Adipose tissue (tissue), 3 donors: ENCODE measurements around the gene AQR. TPM values are rescaled to one million over a fixed set of nuclear protein-coding genes. Genes with fewer than 3 reads are reported as not detected.
"Not testable (repeated sequence)": the region's sequence is repeated elsewhere in the genome, so short reads cannot be mapped to it uniquely, and the experiment has no call there.

Source experiments
- H3K27ac ChIP-seq: one replicate; pipeline ENCODE4 v1.5.1; 2013; ENCODE audit warnings: low read depth, low read length
- WGBS, 3 donors: extraction: QIAGEN DNeasy Blood & Tissue Kit; methylation state at CpG; one replicate each; pipeline ENCODE4 v1.1.7; 2013; 5-methylcytosine and 5-hydroxymethylcytosine counted together
- polyA plus RNA-seq, 3 donors: library from polyadenylated mRNA; stranded (reverse); fragments of 200-250 nt; gene quantifications; one replicate each; pipeline ENCODE4 v1.2.3, GENCODE V29; 2013
- donor health status: healthy with polysubstance abuse.
- donor health status: Bipolar disorder and iron deficiency.
- donor health status: healthy.

Gene AQR
- polyA plus RNA-seq, 3 donors, result 4.5 to 13.3 (median 8.3) TPM

DNA sequence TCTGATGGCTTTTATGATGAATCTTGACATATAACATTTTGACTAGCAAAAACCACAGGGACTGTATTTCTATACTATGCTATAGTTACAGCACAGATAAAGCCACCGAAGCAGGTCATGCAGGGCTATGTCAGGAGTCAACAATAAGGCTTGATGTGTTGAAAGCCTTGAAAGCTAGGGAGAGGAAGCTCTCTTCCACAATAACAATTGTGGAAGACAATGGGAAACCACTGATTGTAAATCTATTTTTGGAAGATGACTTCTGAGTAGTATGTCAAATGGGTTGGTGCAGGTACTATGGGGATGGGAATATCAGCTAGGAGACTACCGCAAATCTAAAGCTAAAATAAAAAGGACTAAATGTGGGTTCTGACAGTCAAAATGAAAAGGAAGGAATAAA lies 4.0 kb upstream of the AQR start:
- WGBS, 3 donors, result 72 to 81% (median 76%) methylated on average over 2 of the region's 2 CpGs

DNA sequence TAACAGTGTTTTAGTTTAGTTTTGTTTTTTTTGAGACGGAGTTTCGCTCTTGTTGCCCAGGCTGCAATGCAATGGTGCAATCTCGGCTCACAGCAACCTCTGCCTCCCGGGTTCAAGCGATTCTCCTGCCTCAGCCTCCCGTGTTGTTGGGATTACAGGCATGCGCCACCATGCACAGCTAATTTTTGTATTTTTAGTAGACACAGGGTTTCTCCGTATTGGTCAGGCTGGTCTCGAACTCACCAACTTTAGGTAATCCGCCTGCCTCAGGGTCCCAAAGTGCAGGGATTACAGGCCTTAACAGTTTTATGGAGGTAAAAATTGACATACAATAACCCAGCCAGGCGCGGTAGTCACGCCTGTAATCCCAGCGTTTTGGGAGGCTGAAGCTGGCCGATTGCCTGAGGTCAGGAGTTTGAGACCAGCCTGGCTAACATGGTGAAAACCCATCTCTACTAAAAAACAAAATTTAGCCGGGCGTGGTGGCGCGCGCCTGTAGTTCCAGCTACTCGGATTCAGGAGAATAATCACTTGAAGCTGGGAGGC lies 629 bp upstream of the AQR start:
- 66 to 68% (median 68%) methylated on average over 21 of the region's 21 CpGs for WGBS, 3 donors
- H3K27ac ChIP-seq, result not testable (repeated sequence)

More for the DNA sequence above, 4.0 kb upstream of the AQR start:
- H3K27ac ChIP-seq, result no peak overlapping the region

DNA sequence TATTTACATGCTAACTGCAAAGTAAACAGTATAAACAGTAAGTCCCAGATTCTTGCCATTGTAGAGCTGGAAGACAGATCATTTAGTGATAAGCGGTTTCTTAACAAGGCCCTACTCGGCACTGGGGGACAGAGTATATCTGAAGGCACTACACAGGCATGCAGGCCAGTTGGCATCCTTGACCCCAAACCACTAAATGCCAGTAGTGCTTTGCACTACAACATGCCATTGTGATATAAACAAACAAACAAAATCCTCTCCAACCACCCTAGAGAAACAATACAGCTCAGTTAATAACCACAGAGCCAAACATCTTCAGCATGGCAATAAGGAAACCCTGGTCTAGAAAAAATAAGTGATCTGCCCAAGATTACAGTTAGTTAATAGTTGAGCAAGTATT lies 5.3 kb downstream of the AQR start:
- WGBS, 3 donors, result 68 to 94% (median 85%) methylated on average over 2 of the region's 2 CpGs

DNA sequence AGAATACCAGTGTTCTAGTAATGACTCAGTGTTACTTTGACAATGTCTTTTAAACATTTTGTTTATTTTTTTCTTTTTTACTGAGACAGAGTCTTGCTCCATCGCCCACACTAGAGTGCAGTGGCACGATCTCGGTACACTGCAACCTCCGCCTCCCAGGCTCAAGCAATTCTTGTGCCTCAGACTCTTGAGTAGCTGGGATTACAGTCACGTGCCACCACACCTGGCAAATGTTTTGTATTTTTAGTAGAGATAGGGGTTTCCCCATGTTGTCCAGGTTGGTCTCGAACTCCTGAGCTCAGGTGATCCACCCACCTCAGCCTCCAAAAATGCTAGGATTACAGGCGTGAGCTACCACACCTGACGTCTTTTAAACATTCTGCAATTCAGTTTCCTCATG lies 15.7 kb downstream of the AQR start:
- no peak overlapping the region for H3K27ac ChIP-seq
- WGBS, 3 donors, result 84 to 95% (median 94%) methylated on average over 8 of the region's 8 CpGs

More for the DNA sequence above, 5.3 kb downstream of the AQR start:
- no peak overlapping the region for H3K27ac ChIP-seq

DNA sequence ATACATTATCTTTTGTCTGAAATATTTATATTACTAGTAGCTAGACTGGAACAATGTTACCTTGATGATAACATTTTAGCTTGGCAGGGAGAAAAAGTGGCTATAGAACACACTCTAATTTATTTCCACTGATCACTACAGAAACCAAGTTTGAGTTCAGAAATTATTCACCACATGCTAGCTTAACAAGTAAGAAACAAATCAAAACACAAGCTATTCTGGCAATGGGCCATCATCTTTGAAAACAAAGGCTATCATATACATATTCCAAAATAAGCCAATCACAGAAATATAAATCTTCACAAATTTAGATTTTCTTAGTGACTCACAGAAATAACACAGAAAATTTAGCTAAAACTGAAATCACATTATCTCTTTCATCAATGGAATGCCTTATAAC lies 17.1 kb downstream of the AQR start:
- H3K27ac ChIP-seq, result no peak overlapping the region

DNA sequence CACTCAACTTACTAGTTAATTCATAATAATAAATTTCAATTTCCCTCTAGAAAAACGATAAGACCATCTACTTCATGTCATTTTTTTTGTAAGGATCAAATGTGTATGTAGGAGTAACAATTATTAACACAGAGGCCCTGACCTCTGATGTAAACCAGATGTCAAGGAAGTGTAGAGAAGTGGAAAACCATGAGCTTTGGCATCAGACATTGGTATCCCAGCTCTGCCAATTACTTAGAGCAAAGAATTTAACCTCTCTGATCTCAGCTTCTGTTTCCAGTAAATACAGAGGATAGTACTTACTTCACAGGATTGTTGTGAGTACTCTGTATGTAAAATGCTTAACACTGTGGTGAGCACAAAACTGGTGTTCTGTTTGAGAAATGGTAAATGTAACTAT lies 17.5 kb downstream of the AQR start:
- H3K27ac ChIP-seq, result no peak overlapping the region
- 31 to 55% (median 33%) methylated on average over 1 of the region's 1 CpG for WGBS, 3 donors

DNA sequence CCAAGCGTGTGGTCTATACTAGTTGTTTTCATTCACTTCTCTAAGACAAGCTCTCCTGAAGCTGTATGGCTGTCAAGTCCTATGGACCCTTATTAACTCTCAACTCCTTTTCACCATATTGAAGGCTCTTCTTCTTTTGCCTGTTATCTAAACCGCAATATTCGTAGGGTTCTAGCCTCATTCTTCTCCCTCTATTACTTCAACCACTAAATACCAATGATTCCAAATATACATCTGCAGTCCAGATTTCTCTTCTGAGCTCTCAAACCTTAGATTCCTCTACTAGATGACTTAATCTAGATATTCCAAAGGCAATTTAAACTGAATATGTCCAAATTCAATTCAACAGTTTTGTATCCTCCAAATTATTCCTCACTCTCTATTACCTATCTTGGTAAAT lies 24.6 kb downstream of the AQR start:
- 91 to 95% (median 93%) methylated on average over 3 of the region's 3 CpGs for WGBS, 3 donors
- H3K27ac ChIP-seq, result no peak overlapping the region

DNA sequence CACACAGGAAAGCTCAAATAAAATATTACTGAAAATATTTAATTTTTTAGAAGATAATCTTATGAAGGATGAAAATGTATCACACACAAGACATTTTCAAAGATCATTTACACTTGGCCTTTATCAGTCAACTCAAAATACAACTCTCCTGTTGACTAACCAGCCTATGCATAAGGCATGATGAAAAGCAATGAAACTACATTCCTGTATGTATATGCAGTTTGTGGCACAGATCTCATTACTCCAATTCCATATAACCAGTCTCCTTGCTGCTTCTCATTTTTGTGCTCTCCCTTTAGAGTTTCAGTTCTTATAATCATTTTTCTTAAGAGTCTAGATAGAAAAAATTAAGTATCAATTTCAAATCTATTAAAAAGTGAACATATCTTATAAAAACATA lies 25.8 kb downstream of the AQR start:
- no peak overlapping the region for H3K27ac ChIP-seq

DNA sequence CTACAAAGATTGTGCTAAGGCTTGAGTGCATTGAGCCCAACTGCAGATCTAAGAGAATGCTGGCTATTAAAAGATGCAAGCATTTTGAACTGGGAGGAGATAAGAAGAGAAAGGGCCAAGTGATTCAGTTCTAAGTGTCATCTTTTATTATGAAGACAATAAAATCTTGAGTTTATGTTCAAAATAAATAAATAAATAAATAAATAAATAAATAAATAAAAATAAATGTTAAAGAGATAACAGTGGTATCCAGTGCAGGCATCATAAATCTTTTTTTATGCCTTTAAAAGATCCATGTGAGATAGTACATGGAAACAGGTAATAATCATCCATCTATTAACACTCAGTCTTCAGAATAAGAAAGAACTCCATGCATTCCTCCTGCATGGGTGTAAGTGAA lies 26.3 kb downstream of the AQR start:
- H3K27ac ChIP-seq, result not testable (repeated sequence)

DNA sequence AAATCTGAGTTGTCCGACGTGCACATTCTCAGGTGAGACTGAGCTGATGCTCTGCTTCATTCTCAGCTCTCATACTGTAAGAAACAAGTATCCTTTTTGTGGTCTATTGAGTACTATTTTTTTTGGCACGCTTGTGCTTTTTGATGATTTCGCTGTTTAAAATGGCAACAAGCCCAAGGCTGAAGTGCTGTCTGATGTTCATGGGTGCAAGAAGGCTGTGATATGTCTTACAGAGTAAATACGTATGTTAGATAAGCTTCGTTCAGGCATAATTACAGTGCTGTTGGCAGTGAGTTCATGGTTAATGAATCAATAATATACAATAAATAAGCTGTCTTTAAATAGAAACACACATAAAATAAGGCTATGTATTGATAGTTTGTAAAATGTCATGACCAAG lies 27.2 kb downstream of the AQR start:
- WGBS, 3 donors, result 34 to 86% (median 80%) methylated on average over 6 of the region's 6 CpGs
- no peak overlapping the region for H3K27ac ChIP-seq

DNA sequence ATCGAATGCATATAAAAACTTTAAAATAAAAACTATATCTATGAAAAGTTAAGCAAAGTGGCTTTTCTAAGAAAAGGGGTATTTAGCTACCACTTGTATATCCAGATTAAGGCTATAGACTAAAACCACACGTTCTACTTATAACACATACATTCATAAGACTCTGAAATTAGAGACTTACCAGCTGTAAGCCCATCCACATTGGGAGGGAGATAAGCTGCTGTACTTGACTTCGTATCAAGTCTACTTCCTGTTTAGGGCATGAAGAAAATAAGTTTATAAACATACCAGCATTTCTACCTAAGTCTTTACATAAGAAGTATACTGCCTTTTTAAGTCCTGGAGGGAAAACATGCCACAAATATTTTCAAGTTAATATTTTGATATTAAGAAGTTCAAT lies 27.7 kb downstream of the AQR start:
- 74 to 78% (median 78%) methylated on average over 3 of the region's 3 CpGs for WGBS, 3 donors
- no peak overlapping the region for H3K27ac ChIP-seq

DNA sequence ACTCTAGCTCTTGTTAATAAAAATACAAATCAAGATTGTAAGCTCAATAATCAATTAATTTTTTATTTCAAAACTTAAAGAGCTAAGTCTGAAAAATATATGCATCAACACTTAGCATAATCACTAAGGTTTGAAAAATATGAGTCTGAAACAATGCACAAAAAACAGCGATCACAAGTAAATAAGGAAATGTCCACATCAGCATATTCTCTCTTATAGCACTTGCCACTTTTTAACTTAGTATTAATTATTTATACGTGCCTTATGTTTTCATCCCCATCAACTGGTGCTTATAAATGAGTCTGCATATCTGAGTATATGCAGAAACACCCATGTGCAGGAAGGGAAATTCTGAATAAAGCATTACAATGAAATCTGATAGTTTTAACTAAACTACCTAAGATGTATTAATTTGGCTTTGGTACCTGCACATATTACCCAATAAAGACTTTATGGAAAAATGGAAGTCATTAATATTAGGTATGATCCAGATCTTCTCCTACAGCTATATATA lies 28.3 kb downstream of the AQR start:
- no peak overlapping the region for H3K27ac ChIP-seq
- WGBS, 3 donors, result 95 to 97% (median 96%) methylated on average over 2 of the region's 2 CpGs

DNA sequence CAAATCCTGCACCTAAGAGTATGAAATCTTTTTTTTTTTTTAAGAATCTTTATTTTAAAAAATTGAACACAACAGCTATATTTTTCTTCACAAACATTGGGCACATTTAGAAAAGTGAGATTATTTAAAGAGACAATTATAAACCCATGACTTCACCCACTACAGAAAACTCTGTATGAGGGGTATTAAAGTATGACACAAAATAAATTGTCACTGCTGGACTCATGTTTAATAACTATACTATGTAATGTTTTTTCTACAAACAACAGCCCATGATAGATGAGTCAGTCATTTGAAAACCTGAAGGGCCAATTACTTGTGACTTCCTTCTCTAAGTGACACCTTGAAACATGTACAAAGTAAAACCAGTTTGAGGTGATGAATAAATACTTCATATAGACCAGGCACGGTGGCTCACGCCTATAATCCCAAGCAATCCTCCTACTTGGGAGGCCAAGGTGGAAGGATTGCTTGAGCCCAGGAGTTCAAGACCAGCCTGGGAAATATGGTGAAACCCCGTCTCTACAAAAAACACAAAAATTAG lies 36.0 kb downstream of the AQR start:
- 80 to 95% (median 95%) methylated on average over 3 of the region's 3 CpGs for WGBS, 3 donors

DNA sequence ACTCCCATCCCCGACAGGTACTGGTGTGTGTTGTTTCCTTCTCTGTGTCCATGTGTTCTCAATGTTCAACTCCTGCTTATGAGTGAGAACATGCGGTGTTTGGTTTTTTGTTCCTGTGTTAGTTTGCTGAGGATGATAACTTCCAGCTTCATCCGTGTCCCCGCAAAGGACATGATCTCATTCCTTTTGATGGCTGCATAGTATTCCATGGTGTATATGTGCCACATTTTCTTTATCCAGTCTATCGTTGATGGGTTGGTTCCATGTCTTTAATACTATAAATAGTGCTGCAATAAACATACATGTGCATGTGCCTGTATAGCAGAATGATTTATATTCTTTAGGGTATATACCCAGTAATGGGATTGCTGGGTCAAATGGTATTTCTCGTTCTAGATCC lies 41.2 kb downstream of the AQR start:
- not testable (repeated sequence) for H3K27ac ChIP-seq
- WGBS, 3 donors, result 90 to 99% (median 91%) methylated on average over 6 of the region's 6 CpGs

More for the DNA sequence above, 36.0 kb downstream of the AQR start:
- no peak overlapping the region for H3K27ac ChIP-seq

DNA sequence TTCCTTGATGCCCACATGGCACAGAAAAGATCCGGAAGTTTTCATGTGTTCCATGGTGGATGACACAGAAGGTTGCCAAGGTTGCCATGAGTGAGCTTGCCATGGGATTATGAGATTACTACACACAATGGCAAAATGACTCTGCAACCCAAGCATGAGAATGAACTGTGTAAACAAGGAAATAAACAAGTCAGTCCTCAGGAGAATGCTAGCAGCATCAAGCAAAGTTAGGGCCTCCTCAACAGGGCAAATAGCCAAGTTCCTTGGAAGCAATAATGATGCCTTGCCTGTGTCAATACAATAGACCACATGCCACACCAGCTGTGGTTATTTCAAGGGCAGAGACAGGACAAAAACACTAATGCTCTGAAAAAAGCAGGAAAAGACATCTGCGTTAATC lies 41.8 kb downstream of the AQR start:
- H3K27ac ChIP-seq, result no peak overlapping the region
- WGBS, 3 donors, result 83 to 87% (median 84%) methylated on average over 2 of the region's 2 CpGs

DNA sequence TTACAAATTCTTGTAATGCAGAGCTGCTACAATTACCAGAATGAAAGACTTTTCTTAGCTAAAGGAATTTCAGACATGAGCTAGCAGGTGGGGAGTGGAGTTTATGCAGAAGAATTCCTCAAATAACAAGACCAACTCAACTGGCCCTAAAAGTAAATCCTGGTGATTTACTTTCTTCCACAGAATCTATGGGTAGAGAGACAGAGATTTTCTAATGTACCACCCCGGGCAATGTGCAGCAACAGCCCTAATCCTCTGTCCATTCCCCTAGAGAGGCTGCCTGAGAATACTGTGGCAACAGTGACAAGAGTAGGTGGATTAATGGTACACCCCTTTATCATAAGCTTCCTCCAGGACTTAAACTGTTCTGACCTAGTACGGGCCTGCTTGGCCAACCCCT lies 55.2 kb downstream of the AQR start:
- H3K27ac ChIP-seq, result no peak overlapping the region
- 91 to 100% (median 94%) methylated on average over 2 of the region's 2 CpGs for WGBS, 3 donors

DNA sequence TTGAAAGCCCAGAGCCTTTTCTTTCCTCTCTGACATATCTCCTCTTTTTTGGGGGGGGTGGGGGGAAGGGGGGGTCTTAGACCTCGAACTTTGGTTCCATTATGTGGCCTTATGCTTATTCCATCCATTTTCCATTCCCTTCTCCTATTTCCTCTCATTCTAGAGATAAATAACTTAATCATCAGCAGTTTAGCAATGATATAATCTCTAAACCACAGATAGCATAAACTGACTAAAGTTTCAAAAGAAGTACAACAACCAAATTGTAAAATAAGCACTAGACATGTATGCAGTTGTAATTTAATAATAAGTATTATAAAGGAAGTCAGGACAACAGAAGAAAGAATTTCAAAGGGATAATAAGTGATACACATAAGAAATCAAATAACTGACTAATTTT lies 64.5 kb downstream of the AQR start:
- no peak overlapping the region for H3K27ac ChIP-seq
- WGBS, 3 donors, result 93 to 95% (median 94%) methylated on average over 1 of the region's 1 CpG

DNA sequence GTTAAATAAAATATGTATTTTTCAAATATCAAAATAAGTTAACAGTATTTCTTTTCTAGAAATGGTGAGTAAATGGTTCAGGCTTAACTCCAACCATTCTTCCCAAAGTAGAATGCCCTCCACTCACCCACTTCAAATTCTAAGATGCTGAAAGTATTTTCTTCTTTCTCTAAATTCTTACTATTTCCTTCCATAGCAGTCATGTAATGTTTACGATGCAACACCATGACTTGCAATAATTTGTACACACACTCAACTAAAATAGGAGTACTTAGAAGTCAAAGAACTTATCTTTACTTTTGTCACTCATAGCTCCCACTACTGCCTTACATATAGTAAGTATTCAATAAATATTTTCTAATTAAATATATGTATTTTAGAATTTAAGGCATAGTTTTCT lies 65.0 kb downstream of the AQR start:
- WGBS, 3 donors, result 73 to 88% (median 84%) methylated on average over 1 of the region's 1 CpG
- no peak overlapping the region for H3K27ac ChIP-seq

DNA sequence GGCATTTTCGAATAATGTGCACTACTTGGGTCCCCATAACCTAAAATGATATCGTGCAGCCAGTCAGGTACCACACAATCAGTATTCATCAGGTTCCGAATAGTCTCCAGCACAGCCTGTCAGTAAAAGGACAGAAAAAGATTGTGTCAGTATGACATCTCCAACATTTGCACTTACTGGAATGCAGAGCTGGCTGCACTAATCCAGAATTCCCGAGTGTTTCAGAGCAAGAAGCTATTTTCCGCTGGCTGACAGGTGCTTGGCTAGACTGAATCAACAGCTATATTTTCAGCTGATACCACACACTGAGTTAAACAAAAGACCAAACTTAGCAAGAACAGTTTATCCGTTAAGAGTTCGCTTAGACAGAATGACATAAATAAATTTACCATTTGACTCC lies 68.8 kb downstream of the AQR start:
- WGBS, 3 donors, result 86 to 92% (median 86%) methylated on average over 7 of the region's 7 CpGs
- no peak overlapping the region for H3K27ac ChIP-seq

DNA sequence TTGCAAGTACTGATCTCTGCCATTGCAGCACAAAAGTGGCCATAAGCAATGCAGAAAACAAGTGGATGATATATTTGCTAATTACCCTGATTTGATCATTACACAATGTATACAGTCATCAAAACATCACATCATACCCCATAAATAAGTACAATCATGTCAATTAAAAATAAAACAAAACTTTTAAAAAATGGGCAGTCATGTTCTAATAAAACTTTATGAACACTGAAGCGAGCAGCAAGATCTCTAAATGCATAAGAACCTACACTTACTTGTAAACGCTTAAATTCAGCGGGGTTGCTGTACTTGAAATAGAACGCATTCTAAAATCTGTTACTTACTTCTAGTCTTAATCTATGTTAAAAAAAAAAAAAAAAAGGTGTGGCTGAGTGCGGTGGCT lies 73.4 kb downstream of the AQR start:
- no peak overlapping the region for H3K27ac ChIP-seq
- WGBS, 3 donors, result 98 to 100% (median 99%) methylated on average over 5 of the region's 5 CpGs

DNA sequence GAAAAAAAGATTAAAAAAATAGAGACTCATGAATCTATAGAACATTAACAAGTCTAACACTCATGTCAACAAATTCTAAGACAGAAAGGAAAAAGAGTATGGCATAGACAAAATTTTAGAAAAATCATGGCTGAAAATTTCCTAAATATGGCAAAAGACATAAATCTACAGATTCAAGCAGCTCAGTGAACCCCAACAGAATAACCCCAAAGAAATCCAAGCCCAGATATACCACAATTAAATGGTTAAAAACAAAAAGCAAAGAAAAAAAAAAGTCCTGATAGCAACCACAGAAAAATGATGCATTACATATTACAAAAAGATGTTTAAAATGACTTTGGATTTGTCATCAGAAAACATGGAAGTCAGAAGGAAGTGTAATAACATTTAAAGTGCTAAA lies 75.6 kb downstream of the AQR start:
- no peak overlapping the region for H3K27ac ChIP-seq
